Measurements from ENCODE around the gene CELA3A.
"Not testable (repeated sequence)": the region's sequence is repeated elsewhere in the genome, so short reads cannot be mapped to it uniquely, and the experiment has no call there.

Gene CELA3A

GRCh38 chr1:22001409-22001808 is at the start of gene CELA3A:
Gene CELA3A (plus strand): TSS chr1:22001657. CDS start chr1:22001675, 18 bp downstream.
- no peak for DNase-seq (ENCODE audit: low read depth in 2 of 3, low spot score in 1 of 3)

GRCh38 chr1:21952786-21953520 is 48.5 kb upstream of the CELA3A start:
- no peak for DNase-seq (ENCODE audit: low read depth in 2 of 3, low spot score in 1 of 3)

- no peak for DNase-seq (ENCODE audit: low read depth in 2 of 3, low spot score in 1 of 3)
These were observed 46.4 kb upstream of the CELA3A start for GRCh38 chr1:21955058-21955457.

GRCh38 chr1:21955501-21956281 is 45.8 kb upstream of the CELA3A start:
- no peak for DNase-seq (ENCODE audit: low read depth in 2 of 3, low spot score in 1 of 3)

GRCh38 chr1:21956720-21957552 is 44.5 kb upstream of the CELA3A start:
- peak in 2 of 3 donors; percentile 14 to 19 for DNase-seq (ENCODE audit: low read depth in 2 of 3, low spot score in 1 of 3)

GRCh38 chr1:21961337-21961736 is 40.1 kb upstream of the CELA3A start:
- DNase-seq (ENCODE audit: low read depth in 2 of 3, low spot score in 1 of 3), result no peak

GRCh38 chr1:21961799-21962198 is 39.7 kb upstream of the CELA3A start:
- no peak for DNase-seq (ENCODE audit: low read depth in 2 of 3, low spot score in 1 of 3)

- peak; percentile 68 to 91 (median 72) for DNase-seq (ENCODE audit: low read depth in 2 of 3, low spot score in 1 of 3)
These were observed 37.8 kb upstream of the CELA3A start for GRCh38 chr1:21963477-21964217.

GRCh38 chr1:21966247-21967000 is 35.0 kb upstream of the CELA3A start:
- DNase-seq (ENCODE audit: low read depth in 2 of 3, low spot score in 1 of 3), result no peak

- not testable (repeated sequence) for DNase-seq (ENCODE audit: low read depth in 2 of 3, low spot score in 1 of 3)
These were observed 34.2 kb upstream of the CELA3A start for GRCh38 chr1:21967216-21967615.

GRCh38 chr1:21969066-21969465 is 32.4 kb upstream of the CELA3A start:
- not testable (repeated sequence) for DNase-seq (ENCODE audit: low read depth in 2 of 3, low spot score in 1 of 3)

- not testable (repeated sequence) for DNase-seq (ENCODE audit: low read depth in 2 of 3, low spot score in 1 of 3)
These were observed 30.9 kb upstream of the CELA3A start for GRCh38 chr1:21970523-21970922.

- DNase-seq (ENCODE audit: low read depth in 2 of 3, low spot score in 1 of 3), result not testable (repeated sequence)
These were observed 28.4 kb upstream of the CELA3A start for GRCh38 chr1:21972973-21973441.

GRCh38 chr1:21973948-21974347 is 27.5 kb upstream of the CELA3A start:
- DNase-seq (ENCODE audit: low read depth in 2 of 3, low spot score in 1 of 3), result not testable (repeated sequence)

- DNase-seq (ENCODE audit: low read depth in 2 of 3, low spot score in 1 of 3), result not testable (repeated sequence)
These were observed 26.8 kb upstream of the CELA3A start for GRCh38 chr1:21974699-21975098.

GRCh38 chr1:21975296-21975695 is 26.2 kb upstream of the CELA3A start:
- DNase-seq (ENCODE audit: low read depth in 2 of 3, low spot score in 1 of 3), result not testable (repeated sequence)

- DNase-seq (ENCODE audit: low read depth in 2 of 3, low spot score in 1 of 3), result not testable (repeated sequence)
These were observed 24.7 kb upstream of the CELA3A start, which contains the start of gene CELA3B for GRCh38 chr1:21976703-21977239. Gene CELA3B (plus strand): TSS chr1:21977022. CDS start chr1:21977040, 18 bp downstream.

- not testable (repeated sequence) for DNase-seq (ENCODE audit: low read depth in 2 of 3, low spot score in 1 of 3)
These were observed 23.2 kb upstream of the CELA3A start for GRCh38 chr1:21978209-21978608.

- DNase-seq (ENCODE audit: low read depth in 2 of 3, low spot score in 1 of 3), result not testable (repeated sequence)
These were observed 20.8 kb upstream of the CELA3A start for GRCh38 chr1:21980515-21981220.

All from stimulated activated CD4-positive, alpha-beta T cell treated with anti-CD3 and anti-CD28 coated beads, Interleukin-12 subunit alpha, Interleukin-12 subunit beta, amount 100 ng/mL, for 48 hours (primary cell).